Right lobe of liver (tissue), 4 donors: ENCODE results near the gene TLCD4.

ENCODE experiments used
- CTCF ChIP-seq, 4 donors: fragments of 200-600 bp in 3 of 4; fragments of 450-650 bp in 1 of 4; IDR thresholded peaks; one replicate each; pipeline versions ENCODE4 v1.5.1 to v1.8.0; 2016 to 2022; ENCODE audit warnings: antibody characterized with exemption in 4 of 4, mild to moderate bottlenecking in 2 of 4
- POLR2A ChIP-seq: fragments of 450-650 bp; IDR thresholded peaks from one replicate; pipeline ENCODE4 v1.6.1; 2017; ENCODE audit warnings: antibody characterized with exemption, mild to moderate bottlenecking
- donor health status: DM: no; HTN: no; CAD: no.
- donor health status: DM: no; HTN: no; CAD: no.
- donor health status: DM: no; HTN: yes; CAD: no.

GRCh38 chr1:95116580-95117206, 462 bp upstream of the TLCD4 start:
- TF ChIP-seq CTCF (IDR thresholded peaks at IDR 0.05) (peak; percentile 59 to 69 (median 61)), POLR2A (no peak)
